Astrocyte of the spinal cord (primary cell): ENCODE data around the gene OGFOD3.

Source experiments
- DNase-seq: peaks from one replicate; pipeline ENCODE4 v3.0.0; 2011; ENCODE audit warnings: low read depth, low spot score
- H3K4me3 ChIP-seq: 2 replicates; pipeline ENCODE4 v1.5.1; 2011; ENCODE audit warnings: low read depth, mild to moderate bottlenecking, low read length, moderate library complexity
- CTCF ChIP-seq: IDR thresholded peaks from 2 replicates; pipeline ENCODE4 v1.5.1; 2012; ENCODE audit warnings: low read depth, mild to moderate bottlenecking, low read length, inconsistent platforms
- in situ Hi-C: cut with HindIII; loops from 2 replicates; pipeline ENCODE4 v1.10.0; 2017; ENCODE audit warnings: low sequenced_read_pairs

OGFOD3 gene

GRCh38 chr17:82441691-82442487, 23.5 kb upstream of the OGFOD3 start:
- no peak for TF ChIP-seq CTCF
- in situ Hi-C loops = no loop called here
- H3K4me3 ChIP-seq = no peak overlapping the region
- no peak for DNase-seq

GRCh38 chr17:82440991-82441627, 22.7 kb upstream of the OGFOD3 start:
- in situ Hi-C loops = no loop called here
- DNase-seq = peak; percentile 28
- H3K4me3 ChIP-seq = no peak overlapping the region
- TF ChIP-seq CTCF = no peak

- H3K4me3 ChIP-seq = no peak overlapping the region
- in situ Hi-C loops = no loop called here
- no peak for TF ChIP-seq CTCF
- no peak for DNase-seq
Measured at GRCh38 chr17:82440469-82440981, 22.1 kb upstream of the OGFOD3 start.

- no peak for DNase-seq
- TF ChIP-seq CTCF = no peak
- in situ Hi-C loops = no loop called here
- H3K4me3 ChIP-seq = no peak overlapping the region
Measured at GRCh38 chr17:82439829-82440365, 21.5 kb upstream of the OGFOD3 start.

- TF ChIP-seq CTCF = no peak
- in situ Hi-C loops = no loop called here
- no peak for DNase-seq
- H3K4me3 ChIP-seq = no peak overlapping the region
Measured at GRCh38 chr17:82439194-82439828, 20.9 kb upstream of the OGFOD3 start.

- in situ Hi-C loops = no loop called here
- no peak for DNase-seq
- H3K4me3 ChIP-seq = no peak overlapping the region
- no peak for TF ChIP-seq CTCF
Measured at GRCh38 chr17:82438401-82439193, 20.2 kb upstream of the OGFOD3 start.
